GM23338 (cell line): Measurements from ENCODE around the gene PHF10.

Source experiments
- CREB1 ChIP-seq: fragments of 250-450 bp; sonication (Bioruptor Pico); IDR thresholded peaks from 2 replicates; pipeline ENCODE4 v1.5.0; 2020; ENCODE audit warnings: low read depth, mild to moderate bottlenecking, moderate library complexity
- EZH2 ChIP-seq: fragments of 200-600 bp; sonication (generic); IDR thresholded peaks from one replicate; pipeline ENCODE4 v1.8.0; 2017; ENCODE audit warnings: antibody characterized with exemption, mild to moderate bottlenecking, low read depth; ENCODE audit not compliant: unreplicated experiment
- EZH2phosphoT487 ChIP-seq: fragments of 200-600 bp; sonication (generic); IDR thresholded peaks from one replicate; pipeline ENCODE4 v1.8.1; 2018; ENCODE audit warnings: antibody characterized with exemption; ENCODE audit not compliant: unreplicated experiment
- NANOG ChIP-seq: IDR thresholded peaks from 2 replicates; pipeline ENCODE4 v1.6.1; 2016; ENCODE audit warnings: antibody characterized with exemption, borderline replicate concordance
- POLR2AphosphoS5 ChIP-seq: IDR thresholded peaks from 2 replicates; pipeline ENCODE4 v1.6.1; 2016; ENCODE audit warnings: antibody characterized with exemption, low read depth
- TF ChIP-seq, protein P1 (sequence below), 2 experiments: fragments of 200-600 bp in 1 of 2; sonication (generic) in 1 of 2; conservative IDR thresholded peaks; 2 replicates each; pipeline versions ENCODE4 v1.5.1 to v1.6.1; 2016 to 2017; ENCODE audit warnings: antibody characterized with exemption in 2 of 2, low read depth in 2 of 2, mild to moderate bottlenecking in 2 of 2, moderate library complexity in 1 of 2
- TF ChIP-seq, protein P2 (sequence below): IDR thresholded peaks from one replicate; pipeline ENCODE4 v1.6.1; 2018; ENCODE audit warnings: antibody characterized with exemption; ENCODE audit not compliant: unreplicated experiment

DNA sequence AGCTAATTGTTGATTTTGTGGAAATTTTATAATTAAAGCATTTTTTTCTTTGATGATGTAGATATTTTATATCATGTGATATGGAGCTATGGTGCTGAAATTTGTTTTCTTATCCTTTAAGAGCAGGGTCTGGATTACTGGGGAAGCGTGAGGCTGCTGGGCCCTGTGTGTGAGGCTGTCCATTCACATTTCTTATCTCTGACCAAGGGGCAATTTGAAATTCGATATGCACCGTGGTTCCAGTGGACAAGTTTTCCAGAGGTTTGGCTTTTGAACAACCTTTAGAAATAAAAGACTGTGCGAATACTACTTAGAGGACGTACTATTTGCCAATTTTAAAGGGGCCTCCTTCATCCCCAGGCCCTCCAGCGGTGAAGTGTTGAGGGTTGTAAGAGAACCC is 30.9 kb upstream of the PHF10 start:
- TF ChIP-seq EZH2, result no peak
- TF ChIP-seq, protein P1, sequence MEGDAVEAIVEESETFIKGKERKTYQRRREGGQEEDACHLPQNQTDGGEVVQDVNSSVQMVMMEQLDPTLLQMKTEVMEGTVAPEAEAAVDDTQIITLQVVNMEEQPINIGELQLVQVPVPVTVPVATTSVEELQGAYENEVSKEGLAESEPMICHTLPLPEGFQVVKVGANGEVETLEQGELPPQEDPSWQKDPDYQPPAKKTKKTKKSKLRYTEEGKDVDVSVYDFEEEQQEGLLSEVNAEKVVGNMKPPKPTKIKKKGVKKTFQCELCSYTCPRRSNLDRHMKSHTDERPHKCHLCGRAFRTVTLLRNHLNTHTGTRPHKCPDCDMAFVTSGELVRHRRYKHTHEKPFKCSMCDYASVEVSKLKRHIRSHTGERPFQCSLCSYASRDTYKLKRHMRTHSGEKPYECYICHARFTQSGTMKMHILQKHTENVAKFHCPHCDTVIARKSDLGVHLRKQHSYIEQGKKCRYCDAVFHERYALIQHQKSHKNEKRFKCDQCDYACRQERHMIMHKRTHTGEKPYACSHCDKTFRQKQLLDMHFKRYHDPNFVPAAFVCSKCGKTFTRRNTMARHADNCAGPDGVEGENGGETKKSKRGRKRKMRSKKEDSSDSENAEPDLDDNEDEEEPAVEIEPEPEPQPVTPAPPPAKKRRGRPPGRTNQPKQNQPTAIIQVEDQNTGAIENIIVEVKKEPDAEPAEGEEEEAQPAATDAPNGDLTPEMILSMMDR (conservative IDR thresholded peaks at IDR 0.05; ENCODE audit: low read depth in 2 of 2), result no peak
- no peak for TF ChIP-seq EZH2phosphoT487
- no peak for TF ChIP-seq POLR2AphosphoS5
- TF ChIP-seq, protein P2, sequence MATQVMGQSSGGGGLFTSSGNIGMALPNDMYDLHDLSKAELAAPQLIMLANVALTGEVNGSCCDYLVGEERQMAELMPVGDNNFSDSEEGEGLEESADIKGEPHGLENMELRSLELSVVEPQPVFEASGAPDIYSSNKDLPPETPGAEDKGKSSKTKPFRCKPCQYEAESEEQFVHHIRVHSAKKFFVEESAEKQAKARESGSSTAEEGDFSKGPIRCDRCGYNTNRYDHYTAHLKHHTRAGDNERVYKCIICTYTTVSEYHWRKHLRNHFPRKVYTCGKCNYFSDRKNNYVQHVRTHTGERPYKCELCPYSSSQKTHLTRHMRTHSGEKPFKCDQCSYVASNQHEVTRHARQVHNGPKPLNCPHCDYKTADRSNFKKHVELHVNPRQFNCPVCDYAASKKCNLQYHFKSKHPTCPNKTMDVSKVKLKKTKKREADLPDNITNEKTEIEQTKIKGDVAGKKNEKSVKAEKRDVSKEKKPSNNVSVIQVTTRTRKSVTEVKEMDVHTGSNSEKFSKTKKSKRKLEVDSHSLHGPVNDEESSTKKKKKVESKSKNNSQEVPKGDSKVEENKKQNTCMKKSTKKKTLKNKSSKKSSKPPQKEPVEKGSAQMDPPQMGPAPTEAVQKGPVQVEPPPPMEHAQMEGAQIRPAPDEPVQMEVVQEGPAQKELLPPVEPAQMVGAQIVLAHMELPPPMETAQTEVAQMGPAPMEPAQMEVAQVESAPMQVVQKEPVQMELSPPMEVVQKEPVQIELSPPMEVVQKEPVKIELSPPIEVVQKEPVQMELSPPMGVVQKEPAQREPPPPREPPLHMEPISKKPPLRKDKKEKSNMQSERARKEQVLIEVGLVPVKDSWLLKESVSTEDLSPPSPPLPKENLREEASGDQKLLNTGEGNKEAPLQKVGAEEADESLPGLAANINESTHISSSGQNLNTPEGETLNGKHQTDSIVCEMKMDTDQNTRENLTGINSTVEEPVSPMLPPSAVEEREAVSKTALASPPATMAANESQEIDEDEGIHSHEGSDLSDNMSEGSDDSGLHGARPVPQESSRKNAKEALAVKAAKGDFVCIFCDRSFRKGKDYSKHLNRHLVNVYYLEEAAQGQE, result no peak
- no peak for TF ChIP-seq CREB1 (CRISPR knock-in tag)
- no peak for TF ChIP-seq NANOG
